Measurements from ENCODE around the gene GEN1. TPM values are rescaled to one million over a fixed set of nuclear protein-coding genes. Genes with fewer than 3 reads are reported as not detected.

The GEN1 gene
- total and polyA plus RNA-seq, 2 of the 4 experiments (the other 2 are of a cell fraction) = 7.9 to 8.3 TPM

- no peaks in the 10 kb centered on the region for H3K9me3 ChIP-seq (ENCODE audit: control insufficient read depth, insufficient read depth, low read length)
- H3K4ac ChIP-seq (ENCODE audit: low read depth, low read length) = no peak overlapping the region
- no TSS peak for BruUV-seq (replicated peaks)
- H4K20me1 ChIP-seq (ENCODE audit: insufficient read depth, low read length) = no peaks in the 10 kb centered on the region
- no peaks in the 10 kb centered on the region for H3K27me3 ChIP-seq (ENCODE audit: control insufficient read depth, insufficient read depth, low read length)
- ChIA-PET CTCF (no interaction called here), POLR2A (ENCODE audit: unreplicated experiment) (no interaction called here)
- in situ Hi-C loops (cut with MboI; ENCODE audit: low sequenced_read_pairs) (no loop called here), intact Hi-C loops (cut with micrococcal nuclease) (no loop called here), dilution Hi-C loops (cut with HindIII; ENCODE audit: low sequenced_read_pairs, unreplicated experiment) (no loop called here)
- H4K91ac ChIP-seq (ENCODE audit: insufficient read depth, low read depth, low read length) = no peak overlapping the region
- WGBS, 2 experiments (ENCODE audit: extremely low coverage in 2 of 2, insufficient read length in 1 of 2) = no CpG with 5 or more reads among the region's 10 CpGs
- no peak overlapping the region for H4K5ac ChIP-seq (ENCODE audit: low read depth, low read length)
- no peak overlapping the region for H3K14ac ChIP-seq (replicated peaks; ENCODE audit: low read depth, low read length)
- H2BK5ac ChIP-seq (ENCODE audit: low read depth, low read length, poor library complexity, severe bottlenecking) = no peak overlapping the region
- H3K79me1 ChIP-seq (ENCODE audit: low read depth in 1 of 2, low read length in 2 of 2) = peaks cover 8 to 13% of the 10 kb centered on the region in 2 experiments; a peak in 3 of 4 replicates
- H3K9me1 ChIP-seq (ENCODE audit: insufficient read depth, low read length) = no peaks in the 10 kb centered on the region; the same call in 1 of the 2 replicates
- no peak overlapping the region for H2BK20ac ChIP-seq (ENCODE audit: low read depth, low read length)
- no peak overlapping the region for H2BK120ac ChIP-seq (ENCODE audit: low read depth, low read length)
- H2AK5ac ChIP-seq (ENCODE audit: low read depth, low read length) = no peak overlapping the region
- H3K18ac ChIP-seq (ENCODE audit: low read depth, low read length) = no peak overlapping the region
- no peak for TF ChIP-seq ELK1 (IDR thresholded peaks at IDR 0.05; ENCODE audit: borderline replicate concordance, low read depth, low read length)
- no peak for TF ChIP-seq RAD21 (IDR thresholded peaks at IDR 0.05; ENCODE audit: low read length)
- no peak for TF ChIP-seq POLR2A (IDR thresholded peaks at IDR 0.05; ENCODE audit: low read depth, low read length)
- no peak for TF ChIP-seq RCOR1 (IDR thresholded peaks at IDR 0.05; ENCODE audit: insufficient replicate concordance, low read length)
- no peak for TF ChIP-seq CTCF (conservative IDR thresholded peaks at IDR 0.05; ENCODE audit: low read depth, low read length)
- TF ChIP-seq MXI1 (IDR thresholded peaks at IDR 0.05; ENCODE audit: borderline replicate concordance, low read depth, low read length) = no peak
- TF ChIP-seq USF2 (IDR thresholded peaks at IDR 0.05; ENCODE audit: low read depth, low read length) = no peak
- TF ChIP-seq FOS (IDR thresholded peaks at IDR 0.05; ENCODE audit: low read depth, low read length) = no peak
- no peak for TF ChIP-seq CEBPB (IDR thresholded peaks at IDR 0.05; ENCODE audit: low read depth, low read length)
- no peak overlapping the region for H2BK15ac ChIP-seq (ENCODE audit: low read depth, low read length)
- H3K9ac ChIP-seq (ENCODE audit: low read depth, low read length) = no peak overlapping the region
- no peak overlapping the region for H3K4me2 ChIP-seq (ENCODE audit: low read depth, low read length)
- H3K56ac ChIP-seq (ENCODE audit: extremely low read depth, insufficient read depth, low read length) = no peak overlapping the region
- no peak overlapping the region for H4K8ac ChIP-seq (ENCODE audit: low read depth in 2 of 2, low read length in 2 of 2)
- no peak overlapping the region for H3K27ac ChIP-seq (ENCODE audit: insufficient read depth, low read length)
- no peak overlapping the region for H3K23ac ChIP-seq (ENCODE audit: low read depth, low read length)
- H2AFZ ChIP-seq (replicated peaks; ENCODE audit: low read length, poor library complexity) = no peak overlapping the region
- ATAC-seq (ENCODE audit: low read depth) (no peak), DNase-seq (no peak)
- H3K4me1 ChIP-seq (ENCODE audit: control insufficient read depth, insufficient read depth, low read length) = no peaks in the 10 kb centered on the region
- H3K36me3 ChIP-seq (ENCODE audit: control insufficient read depth, insufficient read depth, low read length) = no peaks in the 10 kb centered on the region; the same call in 1 of the 2 replicates
- no peak overlapping the region for H3K4me3 ChIP-seq (ENCODE audit: insufficient read depth, low read depth, low read length)
- no peak overlapping the region for H2AK9ac ChIP-seq (replicated peaks; ENCODE audit: low read depth, low read length, poor library complexity)
Observed at GRCh38 chr2:17763641-17764333, 9.8 kb downstream of the GEN1 start.
